HG02642 (cell line): ENCODE measurements around the gene IL12RB1.
A peak's percentile ranks its signal among the peaks of the same experiment; 100 is the strongest.
"Not testable (repeated sequence)": the region's sequence is repeated elsewhere in the genome, so short reads cannot be mapped to it uniquely, and the experiment has no call there.

Experiments
- ATAC-seq: cut with Tn5 transposase; IDR thresholded peaks from one replicate; pipeline ENCODE4 v1.9.1; 2021; ENCODE audit warnings: mild to moderate bottlenecking; ENCODE audit not compliant: unreplicated experiment, poor library complexity

The IL12RB1 gene

DNA sequence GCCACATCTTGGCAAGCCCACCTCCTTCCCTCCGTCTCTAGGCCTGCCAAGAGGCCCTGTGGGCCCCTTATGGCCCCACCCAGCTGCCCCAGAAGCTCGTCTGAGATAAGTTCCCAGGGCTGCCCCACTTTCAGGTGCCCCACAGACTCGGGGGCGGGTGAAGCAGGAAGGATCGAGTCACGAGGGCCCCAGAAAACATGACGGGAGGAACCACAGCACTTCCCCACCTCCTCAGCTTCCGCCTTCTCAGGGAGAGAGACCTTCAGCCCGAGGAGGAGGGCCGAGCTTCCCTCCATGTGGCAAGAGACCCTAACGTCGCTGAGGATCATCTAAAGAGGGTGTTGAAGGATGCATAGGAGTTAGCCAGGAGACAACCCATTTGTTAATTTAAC lies 4.5 kb upstream of the IL12RB1 start:
- ATAC-seq = peak; percentile 38

GRCh38 chr19:18090545-18091216 lies 3.9 kb upstream of the IL12RB1 start:
- no peak for ATAC-seq

GRCh38 chr19:18089726-18090125 lies 3.0 kb upstream of the IL12RB1 start:
- ATAC-seq = no peak

GRCh38 chr19:18089096-18089541 lies 2.4 kb upstream of the IL12RB1 start:
- not testable (repeated sequence) for ATAC-seq

DNA sequence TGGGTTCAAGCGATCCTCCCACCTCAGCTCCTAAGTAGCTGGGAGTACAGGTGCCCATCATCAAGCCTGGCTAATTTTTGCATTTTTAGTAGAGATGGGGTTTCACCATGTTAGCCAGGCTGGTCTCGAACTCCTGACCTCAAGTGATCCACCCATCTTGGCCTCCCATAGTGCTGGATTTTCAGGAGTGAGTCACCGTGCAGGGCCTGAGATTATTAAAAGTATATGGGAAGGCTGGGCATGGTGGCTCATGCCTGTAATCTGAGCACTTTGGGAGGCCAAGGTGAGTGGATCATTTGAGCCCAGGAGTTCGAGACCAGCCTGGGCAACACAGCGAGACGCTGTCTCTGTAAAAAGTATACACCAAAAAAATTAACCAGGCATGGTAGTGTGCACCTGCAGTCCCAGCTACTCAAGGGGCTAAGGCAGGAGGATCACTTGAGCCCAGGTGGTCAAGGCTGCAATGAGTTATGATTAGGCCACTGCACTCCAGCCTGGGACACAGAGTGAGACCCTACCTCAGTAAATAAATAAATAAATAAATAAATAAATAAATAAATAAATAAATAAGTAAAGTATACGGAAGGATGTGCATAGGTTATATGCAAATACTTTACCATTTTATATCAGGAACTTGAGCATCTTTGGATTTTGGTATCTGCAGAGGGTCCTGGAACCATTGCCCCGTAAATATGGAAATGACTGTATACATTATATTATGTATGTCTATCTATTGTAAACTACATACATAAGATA lies 854 bp downstream of the IL12RB1 start:
- no peak for ATAC-seq

DNA sequence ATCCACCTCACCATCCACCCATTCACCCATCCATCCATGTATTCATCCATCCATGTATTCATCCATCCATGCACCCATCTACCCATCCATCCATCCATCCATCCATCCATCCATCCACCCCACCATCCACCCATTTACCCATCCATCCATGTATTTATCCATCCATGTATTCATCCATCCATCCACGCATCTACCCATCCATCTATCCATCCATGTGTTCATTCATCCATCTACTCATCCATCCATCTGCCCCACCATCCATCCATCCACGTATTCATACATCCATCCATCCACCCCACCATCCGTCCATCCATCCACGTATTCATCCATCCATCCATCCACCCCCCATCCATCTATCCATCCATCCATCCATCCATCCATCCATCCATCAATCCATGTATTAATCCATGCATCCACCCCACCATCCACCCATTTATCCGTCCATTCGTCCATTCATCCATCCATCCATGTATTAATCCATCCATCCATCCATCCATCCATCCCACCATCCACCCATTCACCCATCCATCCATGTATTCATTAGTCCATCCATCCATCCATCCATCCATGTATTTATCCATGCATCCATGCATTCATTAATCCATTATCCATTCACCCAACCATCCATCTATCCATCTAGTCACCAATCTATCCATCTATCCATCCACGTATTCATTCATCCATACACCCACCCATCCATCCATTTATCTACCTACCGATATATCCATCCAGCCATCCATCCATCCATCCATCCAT lies 2.6 kb downstream of the IL12RB1 start:
- no peak for ATAC-seq

- no peak for ATAC-seq
Observed at GRCh38 chr19:18074192-18074591, 12.5 kb downstream of the IL12RB1 start.

DNA sequence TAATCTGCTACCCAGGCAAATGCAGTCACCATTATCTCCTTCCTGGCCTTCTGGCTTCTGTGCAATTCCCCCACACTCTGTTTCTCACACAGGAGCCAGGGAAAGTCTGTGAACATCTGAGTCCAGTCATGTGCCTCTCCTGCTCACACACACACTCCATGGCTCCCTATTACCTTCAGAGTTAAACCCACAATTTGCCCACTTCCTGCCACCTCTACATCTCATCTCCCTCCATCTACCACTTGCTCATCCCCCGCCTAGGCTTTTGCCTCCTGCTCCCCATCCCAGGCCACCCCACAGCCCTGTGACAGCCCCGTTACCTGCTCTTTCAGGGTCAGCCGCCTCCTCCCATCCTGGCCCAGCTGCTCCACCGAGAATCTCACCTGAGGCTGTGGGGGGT lies 13.5 kb downstream of the IL12RB1 start:
- no peak for ATAC-seq

GRCh38 chr19:18072335-18072734 lies 14.4 kb downstream of the IL12RB1 start:
- no peak for ATAC-seq

GRCh38 chr19:18070181-18070580 lies 16.6 kb downstream of the IL12RB1 start:
- ATAC-seq = no peak

DNA sequence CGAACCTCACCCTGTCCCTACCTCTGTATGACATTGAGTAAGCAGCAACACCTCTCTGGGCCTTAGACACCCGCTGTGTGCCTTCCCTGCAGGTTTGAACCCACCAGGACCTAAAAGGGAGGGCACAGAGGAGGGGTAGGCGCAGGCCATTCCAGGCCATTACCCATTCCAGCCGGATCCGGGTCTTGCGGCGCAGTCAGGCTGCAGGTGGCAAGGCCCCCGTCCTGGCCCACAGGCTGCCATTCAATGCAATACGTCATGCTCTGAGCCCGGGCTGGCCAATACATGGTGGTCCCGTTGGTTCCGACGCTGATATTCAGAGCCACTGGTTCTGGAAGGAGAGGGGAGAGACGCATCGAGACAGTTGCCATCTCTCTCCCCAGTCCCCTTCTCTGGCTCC lies 17.4 kb downstream of the IL12RB1 start:
- ATAC-seq = no peak

DNA sequence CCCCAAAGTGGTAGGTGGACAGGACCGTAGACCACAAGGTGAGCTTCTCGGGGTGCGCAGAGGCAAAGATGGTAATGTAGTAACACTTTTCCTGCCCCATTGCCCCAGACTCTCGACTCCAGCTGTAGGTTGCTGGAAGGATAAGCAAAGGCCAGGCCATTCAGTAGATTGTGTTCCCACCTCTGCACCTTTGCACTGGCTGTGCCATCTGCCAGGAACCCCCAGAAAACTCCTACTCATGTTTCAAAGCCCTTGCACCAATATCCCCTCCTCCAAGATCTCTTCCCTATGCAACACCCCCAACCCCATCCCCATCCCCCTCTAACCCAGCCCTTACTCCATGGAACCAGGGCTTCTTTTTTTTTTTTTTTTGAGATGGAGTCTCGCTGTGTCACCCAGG lies 18.3 kb downstream of the IL12RB1 start:
- no peak for ATAC-seq

DNA sequence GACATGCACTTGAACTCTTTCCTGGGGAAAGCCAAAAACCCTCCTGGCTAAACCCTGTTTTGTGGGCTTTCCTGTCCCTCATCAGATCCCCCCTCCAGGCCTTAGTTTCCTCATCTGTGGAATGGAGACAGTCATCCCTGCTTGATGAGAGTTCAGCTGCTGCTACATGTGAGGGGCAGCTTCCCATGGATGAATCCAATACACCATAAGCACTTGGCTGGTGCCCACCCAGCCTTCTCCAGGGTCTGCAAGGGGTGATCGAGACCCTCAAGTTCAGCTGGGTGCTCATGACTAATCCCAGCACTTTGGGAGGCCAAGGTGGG lies 21.6 kb downstream of the IL12RB1 start:
- no peak for ATAC-seq

- ATAC-seq = no peak
Observed at GRCh38 chr19:18063463-18063862, 23.3 kb downstream of the IL12RB1 start.

- no peak for ATAC-seq
Observed at GRCh38 chr19:18062028-18062427, 24.7 kb downstream of the IL12RB1 start.

DNA sequence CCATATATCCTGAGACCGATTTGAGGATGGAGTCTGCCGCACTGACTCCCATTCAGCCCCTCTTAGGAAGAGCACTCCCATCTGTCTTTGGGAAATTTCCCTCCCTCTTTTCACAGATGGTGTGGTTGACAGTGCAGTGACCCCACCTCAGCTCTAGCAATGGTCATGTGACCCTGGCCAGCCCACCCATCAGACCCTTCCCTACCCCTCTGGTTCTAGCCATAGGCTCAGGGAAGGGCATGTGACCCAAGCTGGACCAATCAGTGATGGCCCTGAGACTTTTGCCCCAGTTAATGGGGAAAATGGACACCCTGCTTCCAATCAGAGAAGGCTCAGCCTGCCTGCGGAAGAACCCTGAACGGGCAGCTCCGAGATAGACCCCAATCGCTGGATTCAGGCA lies 26.3 kb downstream of the IL12RB1 start:
- ATAC-seq = no peak

DNA sequence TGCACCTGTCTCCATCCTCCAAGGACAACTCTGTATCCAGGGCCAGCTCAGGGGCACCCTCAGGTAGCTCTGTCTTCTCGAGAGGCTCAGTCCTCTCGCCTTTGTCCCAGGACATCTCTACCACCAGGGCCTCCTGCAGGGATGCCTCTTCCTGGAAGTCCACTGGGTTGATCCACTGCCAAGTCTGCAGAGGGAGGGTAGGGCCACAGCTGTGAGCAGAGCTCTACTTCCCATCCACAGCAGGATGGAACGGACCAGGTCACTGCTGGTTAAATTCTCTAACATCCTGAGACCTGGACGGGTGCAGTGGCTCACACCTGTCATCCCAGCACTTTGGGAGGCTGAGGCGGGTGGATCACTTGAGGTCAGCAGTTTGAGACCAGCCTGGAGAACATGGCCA lies 26.8 kb downstream of the IL12RB1 start:
- ATAC-seq = no peak

GRCh38 chr19:18059297-18059696 lies 27.4 kb downstream of the IL12RB1 start:
- no peak for ATAC-seq

GRCh38 chr19:18058208-18059009 lies 28.3 kb downstream of the IL12RB1 start:
- ATAC-seq = peak; percentile 68

DNA sequence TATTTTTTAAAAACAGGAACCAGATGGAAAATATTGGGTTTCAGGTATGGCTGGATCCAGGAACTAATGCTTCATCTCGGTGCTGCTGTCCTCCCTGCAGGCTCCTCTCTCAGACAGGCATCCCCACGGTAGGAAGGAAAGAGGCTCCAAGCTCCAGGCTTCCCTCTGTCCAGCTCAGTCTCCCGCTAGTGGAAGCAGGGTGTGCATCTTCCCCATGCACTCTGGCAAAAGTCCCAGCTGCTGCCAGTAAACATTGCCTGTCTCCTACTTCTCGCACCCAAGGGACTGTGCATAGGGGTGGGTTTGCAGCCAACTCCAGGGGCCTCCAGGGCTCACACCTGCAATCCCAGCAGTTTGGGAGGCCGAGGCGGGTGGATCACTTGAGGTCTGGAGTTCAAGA lies 29.2 kb downstream of the IL12RB1 start:
- no peak for ATAC-seq

GRCh38 chr19:18055967-18056366 lies 30.8 kb downstream of the IL12RB1 start:
- no peak for ATAC-seq
